Nephron (organoid): Measurements from ENCODE around the gene NFATC2IP.

Source experiments
- H3K27ac Mint-ChIP-seq, 3 experiments: 2 replicates each; pipeline ENCODE4 v1.8.0; 2020; ENCODE audit warnings: mixed read lengths in 3 of 3, mild to moderate bottlenecking in 2 of 3, moderate library complexity in 1 of 3
- H3K27me3 Mint-ChIP-seq: 2 replicates; pipeline ENCODE4 v1.8.0; 2021; ENCODE audit warnings: low read depth, mild to moderate bottlenecking, moderate library complexity, mixed read lengths
- H3K36me3 Mint-ChIP-seq: 2 replicates; pipeline ENCODE4 v1.8.0; 2020; ENCODE audit warnings: low read depth, mixed read lengths
- H3K4me1 Mint-ChIP-seq: 2 replicates; pipeline ENCODE4 v1.8.0; 2020; ENCODE audit warnings: mixed read lengths
- H3K4me3 Mint-ChIP-seq, 3 experiments: 2 replicates each; pipeline ENCODE4 v1.8.0; 2020; ENCODE audit warnings: mild to moderate bottlenecking in 3 of 3, mixed read lengths in 3 of 3, moderate library complexity in 2 of 3
- H3K9me3 Mint-ChIP-seq: 2 replicates; pipeline ENCODE4 v1.8.0; 2020; ENCODE audit warnings: mixed read lengths
- CTCF ChIP-seq, 3 experiments: fragments of 200-600 bp; sonication (generic); IDR thresholded peaks; one replicate each; pipeline ENCODE4 v1.5.0; 2021; ENCODE audit warnings: antibody characterized with exemption in 3 of 3; ENCODE audit not compliant: unreplicated experiment in 3 of 3

NFATC2IP gene

GRCh38 chr16:29011851-29012250 is 61.1 kb downstream of the NFATC2IP start:
- no peaks in the 10 kb centered on the region for H3K36me3 Mint-ChIP-seq
- no peak overlapping the region for H3K4me3 Mint-ChIP-seq
- H3K9me3 Mint-ChIP-seq, result no peaks in the 10 kb centered on the region
- no peak for TF ChIP-seq CTCF (IDR thresholded peaks at IDR 0.05; ENCODE audit: unreplicated experiment in 3 of 3)
- peaks cover 10% of the 10 kb centered on the region for H3K27me3 Mint-ChIP-seq
- H3K4me1 Mint-ChIP-seq, result no peaks in the 10 kb centered on the region
- no peak overlapping the region for H3K27ac Mint-ChIP-seq

- Mint-ChIP-seq H3K27ac (no peak overlapping the region), H3K9me3 (no peaks in the 10 kb centered on the region), H3K4me3 (no peak overlapping the region), H3K4me1 (no peaks in the 10 kb centered on the region), H3K36me3 (no peaks in the 10 kb centered on the region), H3K27me3 (peaks cover 7% of the 10 kb centered on the region)
- no peak for TF ChIP-seq CTCF (IDR thresholded peaks at IDR 0.05; ENCODE audit: unreplicated experiment in 3 of 3)
Measured at GRCh38 chr16:29012913-29013553, 62.3 kb downstream of the NFATC2IP start.

GRCh38 chr16:29014561-29015069 is 63.9 kb downstream of the NFATC2IP start:
- H3K4me3 Mint-ChIP-seq, result no peak overlapping the region
- H3K36me3 Mint-ChIP-seq, result no peaks in the 10 kb centered on the region
- no peak for TF ChIP-seq CTCF (IDR thresholded peaks at IDR 0.05; ENCODE audit: unreplicated experiment in 3 of 3)
- no peak overlapping the region for H3K27ac Mint-ChIP-seq
- H3K27me3 Mint-ChIP-seq, result peaks cover 7% of the 10 kb centered on the region
- no peaks in the 10 kb centered on the region for H3K4me1 Mint-ChIP-seq
- no peaks in the 10 kb centered on the region for H3K9me3 Mint-ChIP-seq
